Stimulated activated CD4-positive, alpha-beta T cell treated with anti-CD3 and anti-CD28 coated beads, Interleukin-4, amount 100 ng/mL, for 48 hours (primary cell): ENCODE data around the gene ATF7.
A peak's percentile ranks its signal among the peaks of the same experiment; 100 is the strongest.

ENCODE experiments used
- DNase-seq, 2 donors: peaks; one replicate each; pipeline ENCODE4 v3.0.0-alpha.2; 2020; ENCODE audit warnings: low read depth in 2 of 2

Gene ATF7

GRCh38 chr12:53500776-53501614 lies 125.2 kb downstream of the ATF7 start, which contains the start of gene TARBP2:
Gene TARBP2 (plus strand): TSS chr12:53501283. CDS start chr12:53501409, 126 bp downstream.
- peak; percentile 90 to 97 for DNase-seq

- DNase-seq, result no peak
These were observed 125.9 kb downstream of the ATF7 start for GRCh38 chr12:53500142-53500775.

GRCh38 chr12:53499266-53500141 lies 126.7 kb downstream of the ATF7 start, which contains the start of gene MAP3K12:
Gene MAP3K12 (minus strand): TSS chr12:53499458. CDS start chr12:53487391, 12,067 bp downstream.
- DNase-seq, result peak; percentile 45 to 56

- DNase-seq, result no peak
These were observed 127.9 kb downstream of the ATF7 start for GRCh38 chr12:53498235-53498630.

- no peak for DNase-seq
These were observed 128.7 kb downstream of the ATF7 start for GRCh38 chr12:53497461-53497860.

GRCh38 chr12:53496752-53497032 lies 129.5 kb downstream of the ATF7 start:
- DNase-seq, result no peak

GRCh38 chr12:53495903-53496751 lies 130.1 kb downstream of the ATF7 start:
- no peak for DNase-seq

GRCh38 chr12:53493610-53494391 lies 132.4 kb downstream of the ATF7 start:
- DNase-seq, result no peak

- DNase-seq, result peak; percentile 78 to 80
These were observed 133.2 kb downstream of the ATF7 start for GRCh38 chr12:53492830-53493609.

GRCh38 chr12:53492188-53492587 lies 134.0 kb downstream of the ATF7 start:
- no peak for DNase-seq

- no peak for DNase-seq
These were observed 136.8 kb downstream of the ATF7 start for GRCh38 chr12:53489242-53489864.

GRCh38 chr12:53486736-53487487 lies 139.3 kb downstream of the ATF7 start:
- no peak for DNase-seq

- DNase-seq, result no peak
These were observed 140.0 kb downstream of the ATF7 start for GRCh38 chr12:53485955-53486735.

- DNase-seq, result no peak
These were observed 141.3 kb downstream of the ATF7 start for GRCh38 chr12:53484686-53485575.

GRCh38 chr12:53483979-53484377 lies 142.2 kb downstream of the ATF7 start:
- no peak for DNase-seq

- DNase-seq, result no peak
These were observed 142.8 kb downstream of the ATF7 start for GRCh38 chr12:53483225-53483978.
